NCI-H1092 (cell line): ENCODE data around the gene PSMA7.

ENCODE experiments used
- DNase-seq: peaks from one replicate; lab custom pipeline; 2025; lab: John Stamatoyannopoulos, UW

PSMA7 gene

DNA sequence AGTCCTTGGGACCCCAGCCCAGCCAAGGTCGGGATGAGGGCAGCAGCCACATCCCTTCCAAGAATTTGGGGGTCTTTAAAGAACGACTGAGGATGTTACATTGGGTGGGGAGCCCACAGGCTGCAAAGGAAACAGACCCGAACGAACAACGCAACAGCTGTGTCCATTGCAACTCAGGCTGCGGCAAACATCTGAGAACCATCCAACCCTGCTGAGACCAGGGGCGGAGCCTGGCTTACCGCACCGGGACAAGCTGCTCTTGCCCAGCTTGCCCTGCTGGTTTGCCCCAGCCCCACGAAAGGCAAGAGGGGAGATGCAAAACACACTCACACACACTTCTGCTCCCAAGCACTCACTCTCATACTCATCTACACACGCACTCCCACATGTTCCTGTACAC lies 56.0 kb downstream of the PSMA7 start:
- DNase-seq: no peak
